H1 (cell line): ENCODE measurements around the gene DYDC2. TPM values are rescaled to one million over a fixed set of nuclear protein-coding genes. Genes with fewer than 3 reads are reported as not detected.

Source experiments
- CTCF ChIA-PET: fragments of 300-600 bp; sonication (Branson Sonifier 250); formaldehyde crosslinking; loops from one replicate; lab custom pipeline; 2021; ENCODE audit not compliant: partially characterized antibody; lab: Charles Lee
- POLR2A ChIA-PET: fragments of 300-600 bp; sonication (Branson Sonifier 250); formaldehyde crosslinking; loops from one replicate; lab custom pipeline; 2021; ENCODE audit warnings: inconsistent platforms; ENCODE audit not compliant: partially characterized antibody; lab: Charles Lee
- DNase-seq, 2 experiments: peaks; one replicate each; pipeline versions ENCODE4 v3.0.0 to v3.0.0-alpha.2; 2010 to 2022; ENCODE audit warnings: low spot score in 2 of 2, low read depth in 1 of 2, mixed read lengths in 1 of 2
- FAIRE-seq: peaks from 2 replicates; lab custom pipeline; 2011; peaks lifted over from hg19 to GRCh38; lab: Jason Lieb, UNC
- H2AFZ ChIP-seq: 2 replicates; pipeline ENCODE4 v1.8.1; 2012; ENCODE audit warnings: low read length, inconsistent platforms
- H2AK5ac ChIP-seq: 2 replicates; pipeline ENCODE4 v1.6.1; 2013; ENCODE audit warnings: low read depth, low read length
- H2BK120ac ChIP-seq: replicated peaks from 2 replicates; pipeline ENCODE3; 2013; ENCODE audit warnings: low read depth, low read length, inconsistent platforms
- H2BK12ac ChIP-seq: 2 replicates; pipeline ENCODE4 v1.6.1; 2013; ENCODE audit warnings: low read depth, low read length
- H2BK15ac ChIP-seq: 2 replicates; pipeline ENCODE4 v1.6.1; 2013; ENCODE audit warnings: low read length
- H2BK20ac ChIP-seq: 2 replicates; pipeline ENCODE4 v1.6.1; 2013; ENCODE audit warnings: low read length
- H2BK5ac ChIP-seq: 2 replicates; pipeline ENCODE4 v1.6.1; 2013; ENCODE audit warnings: low read depth, low read length
- H3K14ac ChIP-seq: 2 replicates; pipeline ENCODE4 v1.6.1; 2013; ENCODE audit warnings: inconsistent platforms; ENCODE audit not compliant: insufficient read length
- H3K18ac ChIP-seq: 2 replicates; pipeline ENCODE4 v1.6.1; 2013; ENCODE audit warnings: low read length; ENCODE audit errors: extremely low read depth
- H3K23ac ChIP-seq: 2 replicates; pipeline ENCODE4 v1.6.1; 2013; ENCODE audit warnings: inconsistent platforms; ENCODE audit not compliant: insufficient read length
- H3K23me2 ChIP-seq: 2 replicates; pipeline ENCODE4 v1.6.1; 2013; ENCODE audit warnings: low read depth, low read length
- H3K27ac ChIP-seq: 2 replicates; pipeline ENCODE4 v1.6.1; 2011; ENCODE audit warnings: low read depth, low read length, inconsistent platforms
- H3K27me3 ChIP-seq, 4 experiments: replicated peaks in 1 of 4; 1 replicate in 1 of 4; 2 replicates in 3 of 4; pipeline versions ENCODE4 v1.6.1 to v1.8.1; 2011 to 2013; ENCODE audit warnings: low read length in 3 of 4, mild to moderate bottlenecking in 3 of 4, inconsistent platforms in 2 of 4, mixed read lengths in 2 of 4, moderate library complexity in 1 of 4; ENCODE audit not compliant: control insufficient read depth in 3 of 4, insufficient read depth in 3 of 4; ENCODE audit errors: extremely low read depth in 1 of 4
- H3K36me3 ChIP-seq, 4 experiments: 2 replicates each; pipeline versions ENCODE4 v1.6.1 to v1.8.1; 2011 to 2013; ENCODE audit warnings: mild to moderate bottlenecking in 4 of 4, low read length in 3 of 4, moderate library complexity in 2 of 4, control low read depth in 1 of 4, inconsistent platforms in 1 of 4; ENCODE audit not compliant: insufficient read depth in 4 of 4, control insufficient read depth in 2 of 4
- H3K4ac ChIP-seq: replicated peaks from 2 replicates; pipeline ENCODE3; 2013; ENCODE audit warnings: low read length, low read depth, mixed read lengths, inconsistent platforms; ENCODE audit not compliant: insufficient read length
- H3K4me1 ChIP-seq, 4 experiments: replicated peaks in 1 of 4; 1 replicate in 1 of 4; 2 replicates in 3 of 4; pipeline versions ENCODE4 v1.6.1 to v1.8.1; 2011 to 2013; ENCODE audit warnings: low read length in 3 of 4, inconsistent platforms in 2 of 4, mixed read lengths in 1 of 4; ENCODE audit not compliant: insufficient read depth in 4 of 4, control insufficient read depth in 3 of 4
- H3K4me2 ChIP-seq, 2 experiments: 2 replicates each; pipeline versions ENCODE4 v1.6.1 to v1.8.1; 2011 to 2013; ENCODE audit warnings: low read depth in 2 of 2, low read length in 2 of 2, control low read depth in 1 of 2, inconsistent platforms in 1 of 2, mild to moderate bottlenecking in 1 of 2; ENCODE audit not compliant: insufficient read depth in 1 of 2
- H3K4me3 ChIP-seq, 4 experiments: fragments of 200-600, 300-600 bp in 1 of 4; sonication (generic), shearing (Covaris generic), sonication (Bioruptor Twin) in 1 of 4; 2 replicates each; pipeline versions ENCODE4 v1.5.1 to v1.8.1; 2011 to 2016; ENCODE audit warnings: low read length in 4 of 4, low read depth in 3 of 4, control low read depth in 2 of 4, inconsistent platforms in 2 of 4, mild to moderate bottlenecking in 2 of 4, mixed read lengths in 1 of 4, moderate library complexity in 1 of 4; ENCODE audit not compliant: insufficient read depth in 2 of 4; ENCODE audit errors: extremely low read depth in 1 of 4
- H3K56ac ChIP-seq: replicated peaks from 2 replicates; pipeline ENCODE3; 2013; ENCODE audit warnings: low read depth, mild to moderate bottlenecking, mixed read lengths, low read length, inconsistent platforms; ENCODE audit not compliant: insufficient read length
- H3K79me1 ChIP-seq: 2 replicates; pipeline ENCODE4 v1.6.1; 2013; ENCODE audit warnings: low read depth, low read length, control low read depth
- H3K79me2 ChIP-seq, 2 experiments: 2 replicates each; pipeline versions ENCODE4 v1.6.1 to v1.8.1; 2012 to 2013; ENCODE audit warnings: low read length in 2 of 2, mild to moderate bottlenecking in 2 of 2, inconsistent platforms in 1 of 2; ENCODE audit not compliant: insufficient read depth in 2 of 2, control insufficient read depth in 1 of 2
- H3K9ac ChIP-seq, 4 experiments: replicated peaks in 1 of 4; 1 replicate in 1 of 4; 2 replicates in 3 of 4; pipeline versions ENCODE4 v1.6.1 to v1.8.1; 2011 to 2013; ENCODE audit warnings: low read depth in 3 of 4, low read length in 3 of 4, control low read depth in 2 of 4, mild to moderate bottlenecking in 2 of 4, moderate library complexity in 2 of 4, inconsistent platforms in 1 of 4; ENCODE audit errors: extremely low read depth in 1 of 4
- H3K9me3 ChIP-seq, 2 experiments: 2 replicates each; pipeline versions ENCODE4 v1.6.1 to v1.8.1; 2012 to 2013; ENCODE audit warnings: mild to moderate bottlenecking in 2 of 2, moderate library complexity in 2 of 2, control low read depth in 1 of 2, inconsistent platforms in 1 of 2, low read depth in 1 of 2, low read length in 1 of 2, mixed read lengths in 1 of 2; ENCODE audit not compliant: insufficient read depth in 2 of 2
- H4K20me1 ChIP-seq, 2 experiments: replicated peaks in 1 of 2; 2 replicates each; pipeline versions ENCODE3 to v1.8.1; 2011 to 2013; ENCODE audit warnings: inconsistent platforms in 2 of 2, low read length in 2 of 2, mild to moderate bottlenecking in 1 of 2; ENCODE audit not compliant: insufficient read depth in 2 of 2, control insufficient read depth in 1 of 2
- H4K5ac ChIP-seq: 2 replicates; pipeline ENCODE4 v1.6.1; 2013; ENCODE audit warnings: low read length, low read depth, mixed read lengths, inconsistent platforms; ENCODE audit not compliant: insufficient read length
- H4K8ac ChIP-seq: 2 replicates; pipeline ENCODE4 v1.8.0; 2013; ENCODE audit warnings: mild to moderate bottlenecking, moderate library complexity, low read length, inconsistent platforms; ENCODE audit not compliant: insufficient read depth; ENCODE audit errors: extremely low read depth
- H4K91ac ChIP-seq: replicated peaks from 2 replicates; pipeline ENCODE3; 2013; ENCODE audit warnings: low read length, mixed read lengths, inconsistent platforms; ENCODE audit not compliant: insufficient read length
- KDM1A ChIP-seq: fragments of 200-600, 300-600 bp; sonication (generic); IDR thresholded peaks from 2 replicates; pipeline ENCODE4 v1.7.1; 2016; ENCODE audit warnings: mild to moderate bottlenecking, low read length, borderline replicate concordance
- PHF8 ChIP-seq: fragments of 200-600 bp; sonication (generic); conservative IDR thresholded peaks from 2 replicates; pipeline ENCODE4 v1.7.1; 2012; ENCODE audit warnings: low read depth, mild to moderate bottlenecking, inconsistent platforms, low read length, moderate library complexity
- SRF ChIP-seq: IDR thresholded peaks from 2 replicates; pipeline ENCODE4 v1.6.1; 2011; ENCODE audit warnings: mild to moderate bottlenecking, low read depth, low read length, moderate library complexity
- WGBS, 2 experiments: shearing (Covaris generic) in 1 of 2; methylation state at CpG; one replicate each; pipeline versions ENCODE4 v1.1.6 to v1.1.7; 2013 to 2015; ENCODE audit warnings: low lambda C conversion rate in 2 of 2, mixed read lengths in 2 of 2, inconsistent platforms in 1 of 2, low coverage in 1 of 2, missing lambda C conversion rate in 1 of 2; ENCODE audit not compliant: insufficient replicate concordance in 2 of 2, insufficient coverage in 1 of 2, insufficient read length in 1 of 2; ENCODE audit errors: extremely low coverage in 1 of 2, missing lambda C conversion rate in 1 of 2; 5-methylcytosine and 5-hydroxymethylcytosine counted together
- polyA plus RNA-seq, 7 experiments: library from polyadenylated mRNA; depleted of rRNA in 3 of 7; stranded (reverse) in 5 of 7; unstranded in 2 of 7; fragments of >200 nt in 5 of 7; fragments of 200-250 nt in 2 of 7; gene quantifications; 1 replicate in 5 of 7; 2 replicates in 1 of 7; 4 replicates in 1 of 7; pipeline versions ENCODE4 v1.2.1 to v1.2.3, GENCODE V29; 2011 to 2013; ENCODE audit warnings: missing spikeins in 2 of 7, mixed read lengths in 2 of 7
- total RNA-seq: library from RNA; stranded (reverse); fragmentation: NEBNext Ultra II Directional; extraction: Animal tissue kit (Norgen Biotek cat#: 25700); gene quantifications from 2 replicates; pipeline ENCODE4 v1.2.1, GENCODE V29; 2021

DYDC2 gene
- total and polyA plus RNA-seq, 2 of the 8 experiments (the other 6 are each of a cell fraction or from before 2014, with no cell fraction given), result 1.5 to 5.2 TPM

GRCh38 chr10:80413271-80413996 is 56.9 kb downstream of the DYDC2 start:
- H3K23me2 ChIP-seq, result peaks cover 5% of the 10 kb centered on the region; the same call in 1 of the 2 replicates
- H3K4me1 ChIP-seq, result peaks cover 4 to 21% (median 12%) of the 10 kb centered on the region in 4 experiments
- no peak overlapping the region for H3K4ac ChIP-seq
- H3K56ac ChIP-seq, result no peak overlapping the region
- H2BK15ac ChIP-seq, result no peak overlapping the region
- no peak overlapping the region for H3K14ac ChIP-seq
- peaks cover 20 to 41% of the 10 kb centered on the region in 2 experiments for H4K20me1 ChIP-seq
- H3K18ac ChIP-seq, result no peak overlapping the region
- H2AK5ac ChIP-seq, result no peak overlapping the region
- peaks cover 6% of the 10 kb centered on the region for H3K79me1 ChIP-seq
- H2BK20ac ChIP-seq, result no peak overlapping the region
- H3K4me3 ChIP-seq, result no peak overlapping the region
- H2BK120ac ChIP-seq, result no peak overlapping the region
- no peak for FAIRE-seq
- CTCF ChIA-PET, result interaction anchor here (0.5 to 2.6 kb wide), 10 partner anchors 10 to 186 kb away, joined by 3 to 14 read pairs (median 4); no protein-coding TSS in a partner anchor
- WGBS, 2 experiments, result 79% methylated on average over 12 of the region's 12 CpGs; no CpG with 5 or more reads in 1 of the 2 experiments
- POLR2A ChIA-PET, result no interaction called here
- no peak overlapping the region for H3K27ac ChIP-seq
- H3K23ac ChIP-seq, result no peak overlapping the region
- H4K5ac ChIP-seq, result no peak overlapping the region
- no peak overlapping the region for H4K91ac ChIP-seq
- no peak overlapping the region for H2BK5ac ChIP-seq
- H2BK12ac ChIP-seq, result no peak overlapping the region
- no peak overlapping the region for H3K9ac ChIP-seq
- TF ChIP-seq KDM1A, result no peak
- no peak for TF ChIP-seq SRF
- no peak for TF ChIP-seq PHF8
- TF ChIP-seq, all 59 proteins: peak for 0
- Histone ChIP-seq H2AFZ (no peak overlapping the region), H3K36me3 (no peaks in the 10 kb centered on the region; a peak in 3 of 8 replicates), H3K79me2 (peaks cover 0 to 26% of the 10 kb centered on the region in 2 experiments; a peak in 2 of 4 replicates), H3K27me3 (peaks cover 0 to 11% (median 5%) of the 10 kb centered on the region in 4 experiments; a peak in 4 of 7 replicates), H3K9me3 (no peaks in the 10 kb centered on the region), H4K8ac (no peak overlapping the region), H3K4me2 (no peak overlapping the region)
- no peak for DNase-seq
